ENCODE data around the gene REL.
"Not testable (repeated sequence)": the region's sequence is repeated elsewhere in the genome, so short reads cannot be mapped to it uniquely, and the experiment has no call there.

REL gene

GRCh38 chr2:60853531-60853930, 27.8 kb upstream of the REL start:
- DNase-seq (ENCODE audit: low spot score in 2 of 2) (no peak), ATAC-seq (ENCODE audit: low read depth) (no peak)
- Mint-ChIP-seq H3K27ac (no peak overlapping the region), H3K27me3 (no peaks in the 10 kb centered on the region), H3K36me3 (no peaks in the 10 kb centered on the region), H3K4me1 (peaks cover 23% of the 10 kb centered on the region), H3K9me3 (no peaks in the 10 kb centered on the region), H3K4me3 (no peak overlapping the region)

GRCh38 chr2:60855989-60856669, 25.2 kb upstream of the REL start:
- Mint-ChIP-seq H3K27ac (no peak overlapping the region), H3K36me3 (no peaks in the 10 kb centered on the region), H3K27me3 (no peaks in the 10 kb centered on the region), H3K4me1 (peaks cover 22% of the 10 kb centered on the region), H3K4me3 (no peak overlapping the region), H3K9me3 (no peaks in the 10 kb centered on the region)
- no peak for ATAC-seq (ENCODE audit: low read depth)
- DNase-seq (ENCODE audit: low spot score in 2 of 2): no peak

GRCh38 chr2:60857056-60857455, 24.3 kb upstream of the REL start:
- Mint-ChIP-seq H3K36me3 (peaks cover 1% of the 10 kb centered on the region), H3K4me3 (no peak overlapping the region), H3K27me3 (no peaks in the 10 kb centered on the region), H3K9me3 (peaks cover 2% of the 10 kb centered on the region), H3K27ac (no peak overlapping the region), H3K4me1 (peaks cover 26% of the 10 kb centered on the region)
- no peak for DNase-seq (ENCODE audit: low spot score in 2 of 2)
- ATAC-seq (ENCODE audit: low read depth): no peak

GRCh38 chr2:60858897-60859311, 22.5 kb upstream of the REL start:
- no peaks in the 10 kb centered on the region for H3K27me3 Mint-ChIP-seq
- ATAC-seq (ENCODE audit: low read depth) (no peak), DNase-seq (ENCODE audit: low spot score in 2 of 2) (no peak)
- peaks cover 2% of the 10 kb centered on the region for H3K9me3 Mint-ChIP-seq
- H3K27ac Mint-ChIP-seq: no peak overlapping the region
- H3K4me1 Mint-ChIP-seq: peaks cover 31% of the 10 kb centered on the region
- H3K4me3 Mint-ChIP-seq: no peak overlapping the region
- peaks cover 1% of the 10 kb centered on the region for H3K36me3 Mint-ChIP-seq

- H3K27ac Mint-ChIP-seq: no peak overlapping the region
- H3K36me3 Mint-ChIP-seq: peaks cover 6% of the 10 kb centered on the region
- peaks cover 22% of the 10 kb centered on the region for H3K4me1 Mint-ChIP-seq
- H3K4me3 Mint-ChIP-seq: no peak overlapping the region
- ATAC-seq (ENCODE audit: low read depth) (no peak), DNase-seq (ENCODE audit: low spot score in 2 of 2) (no peak)
- H3K9me3 Mint-ChIP-seq: peaks cover 3% of the 10 kb centered on the region
- no peaks in the 10 kb centered on the region for H3K27me3 Mint-ChIP-seq
Observed at GRCh38 chr2:60861736-60862135, 19.6 kb upstream of the REL start.

GRCh38 chr2:60862642-60863041, 18.7 kb upstream of the REL start:
- peaks cover 24% of the 10 kb centered on the region for H3K4me1 Mint-ChIP-seq
- ATAC-seq (ENCODE audit: low read depth): peak; percentile 71
- H3K27me3 Mint-ChIP-seq: no peaks in the 10 kb centered on the region
- H3K36me3 Mint-ChIP-seq: peaks cover 9% of the 10 kb centered on the region
- no peak for DNase-seq (ENCODE audit: low spot score in 2 of 2)
- H3K27ac Mint-ChIP-seq: no peak overlapping the region
- H3K9me3 Mint-ChIP-seq: peaks cover 6% of the 10 kb centered on the region
- no peak overlapping the region for H3K4me3 Mint-ChIP-seq

GRCh38 chr2:60865361-60865760, 16.0 kb upstream of the REL start:
- not testable (repeated sequence) for ATAC-seq (ENCODE audit: low read depth); DNase-seq (ENCODE audit: low spot score in 2 of 2); H3K27me3 Mint-ChIP-seq; H3K4me3 Mint-ChIP-seq; H3K9me3 Mint-ChIP-seq; H3K27ac Mint-ChIP-seq
- Mint-ChIP-seq H3K36me3 (peaks cover 14% of the 10 kb centered on the region), H3K4me1 (peaks cover 30% of the 10 kb centered on the region)

GRCh38 chr2:60867007-60867406, 14.4 kb upstream of the REL start:
- no peak for ATAC-seq (ENCODE audit: low read depth)
- Mint-ChIP-seq H3K9me3 (peaks cover 6% of the 10 kb centered on the region), H3K36me3 (peaks cover 12% of the 10 kb centered on the region), H3K4me3 (peak overlapping the region; percentile 29), H3K27me3 (no peaks in the 10 kb centered on the region), H3K27ac (peak overlapping the region; percentile 91), H3K4me1 (peaks cover 30% of the 10 kb centered on the region)
- no peak for DNase-seq (ENCODE audit: low spot score in 2 of 2)

GRCh38 chr2:60867848-60868247, 13.5 kb upstream of the REL start:
- Mint-ChIP-seq H3K9me3 (peaks cover 6% of the 10 kb centered on the region), H3K4me3 (peak overlapping the region; percentile 28), H3K27me3 (no peaks in the 10 kb centered on the region), H3K36me3 (peaks cover 12% of the 10 kb centered on the region), H3K4me1 (peaks cover 32% of the 10 kb centered on the region), H3K27ac (peak overlapping the region; percentile 91)
- ATAC-seq (ENCODE audit: low read depth): peak; percentile 97
- peak in 1 of 2 donors; percentile 50 for DNase-seq (ENCODE audit: low spot score in 2 of 2)

- Mint-ChIP-seq H3K36me3 (peaks cover 12% of the 10 kb centered on the region), H3K27ac (peak overlapping the region; percentile 91), H3K4me3 (no peak overlapping the region), H3K27me3 (no peaks in the 10 kb centered on the region), H3K9me3 (peaks cover 6% of the 10 kb centered on the region), H3K4me1 (peaks cover 27% of the 10 kb centered on the region)
- DNase-seq (ENCODE audit: low spot score in 2 of 2) (no peak), ATAC-seq (ENCODE audit: low read depth) (no peak)
Observed at GRCh38 chr2:60868589-60869273, 12.6 kb upstream of the REL start.

- no peak for DNase-seq (ENCODE audit: low spot score in 2 of 2)
- H3K27me3 Mint-ChIP-seq: no peaks in the 10 kb centered on the region
- peak overlapping the region; percentile 84 for H3K27ac Mint-ChIP-seq
- peaks cover 8% of the 10 kb centered on the region for H3K36me3 Mint-ChIP-seq
- H3K4me3 Mint-ChIP-seq: peak overlapping the region; percentile 8
- ATAC-seq (ENCODE audit: low read depth): no peak
- H3K9me3 Mint-ChIP-seq: peaks cover 5% of the 10 kb centered on the region
- peaks cover 25% of the 10 kb centered on the region for H3K4me1 Mint-ChIP-seq
Observed at GRCh38 chr2:60872510-60872928, 8.9 kb upstream of the REL start.

- ATAC-seq (ENCODE audit: low read depth) (peak; percentile 96), DNase-seq (ENCODE audit: low spot score in 2 of 2) (peak in 1 of 2 donors; percentile 32)
- H3K27ac Mint-ChIP-seq: peak overlapping the region; percentile 84
Observed at GRCh38 chr2:60873381-60873780, 8.0 kb upstream of the REL start.

GRCh38 chr2:60875520-60875919, 5.9 kb upstream of the REL start:
- Mint-ChIP-seq H3K9me3 (peaks cover 2% of the 10 kb centered on the region), H3K36me3 (peaks cover 2% of the 10 kb centered on the region), H3K27me3 (no peaks in the 10 kb centered on the region), H3K4me1 (peaks cover 25% of the 10 kb centered on the region), H3K4me3 (no peak overlapping the region), H3K27ac (no peak overlapping the region)
- no peak for DNase-seq (ENCODE audit: low spot score in 2 of 2)
- ATAC-seq (ENCODE audit: low read depth): no peak

More at GRCh38 chr2:60873381-60873780, 8.0 kb upstream of the REL start:
- Mint-ChIP-seq H3K36me3 (peaks cover 2% of the 10 kb centered on the region), H3K9me3 (peaks cover 2% of the 10 kb centered on the region), H3K27me3 (no peaks in the 10 kb centered on the region), H3K4me1 (peaks cover 20% of the 10 kb centered on the region), H3K4me3 (peak overlapping the region; percentile 34)

- Mint-ChIP-seq H3K9me3 (peaks cover under 1% of the 10 kb centered on the region), H3K4me3 (peak overlapping the region; percentile 99), H3K27me3 (no peaks in the 10 kb centered on the region), H3K4me1 (peaks cover 15% of the 10 kb centered on the region), H3K36me3 (peaks cover 9% of the 10 kb centered on the region), H3K27ac (peak overlapping the region; percentile 100)
- ATAC-seq (ENCODE audit: low read depth) (no peak), DNase-seq (ENCODE audit: low spot score in 2 of 2) (peak in 1 of 2 donors; percentile 91)
Observed at GRCh38 chr2:60880643-60881046, 729 bp upstream of the REL start.
